OCI-M2 (cell line): ENCODE measurements around the gene SOS1.
"Not testable (repeated sequence)": the region's sequence is repeated elsewhere in the genome, so short reads cannot be mapped to it uniquely, and the experiment has no call there.

Experiments used
- DNase-seq: peaks from one replicate; lab custom pipeline; 2025; ENCODE audit not compliant: unreplicated experiment; lab: John Stamatoyannopoulos, UW

The SOS1 gene

DNA sequence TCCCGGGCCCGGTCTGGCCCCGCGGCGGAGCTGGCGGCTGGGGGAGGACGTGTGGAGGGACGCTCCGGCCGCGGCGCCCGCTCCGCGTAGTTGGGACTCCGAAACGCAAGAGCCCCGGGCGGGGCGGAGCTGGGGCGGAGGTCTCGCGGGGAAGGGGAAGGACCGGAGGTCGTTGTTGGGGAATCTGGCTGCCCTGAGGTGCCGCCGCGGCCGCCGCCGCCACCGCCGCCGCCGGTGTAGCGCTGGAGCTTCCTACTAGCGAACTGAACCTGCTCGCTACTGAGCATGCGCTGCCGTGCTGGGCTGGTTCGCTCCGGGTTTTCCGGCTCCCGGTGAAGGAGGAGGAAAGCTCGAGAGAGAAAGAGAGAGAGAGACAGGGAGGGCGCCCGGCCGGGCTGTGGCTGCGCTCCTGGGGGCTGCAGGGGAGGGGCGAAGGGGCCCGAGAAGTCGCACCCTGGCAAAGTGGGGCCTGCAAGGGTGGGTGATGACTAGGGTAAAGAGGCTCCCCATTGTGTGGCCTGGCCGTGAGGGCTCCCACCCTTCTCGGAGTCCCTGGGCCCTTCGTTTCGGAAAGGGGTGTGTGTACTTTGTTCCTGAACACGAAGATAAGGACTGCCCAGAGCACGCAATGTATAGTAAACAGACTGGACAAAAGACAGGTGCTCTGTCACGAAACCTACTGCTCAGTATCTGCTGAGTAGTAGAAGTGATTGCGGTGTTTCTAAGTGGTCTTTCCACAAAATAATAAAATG, at the start of gene SOS1:
TSS of gene SOS1 (minus strand) at position 281 of the 752 bp plus-strand sequence. CDS start 629 bp downstream, outside the sequence.
- peak; percentile 68 for DNase-seq

- no peak for DNase-seq
These were observed 43.2 kb upstream of the SOS1 start for GRCh38 chr2:39164089-39164488.

DNA sequence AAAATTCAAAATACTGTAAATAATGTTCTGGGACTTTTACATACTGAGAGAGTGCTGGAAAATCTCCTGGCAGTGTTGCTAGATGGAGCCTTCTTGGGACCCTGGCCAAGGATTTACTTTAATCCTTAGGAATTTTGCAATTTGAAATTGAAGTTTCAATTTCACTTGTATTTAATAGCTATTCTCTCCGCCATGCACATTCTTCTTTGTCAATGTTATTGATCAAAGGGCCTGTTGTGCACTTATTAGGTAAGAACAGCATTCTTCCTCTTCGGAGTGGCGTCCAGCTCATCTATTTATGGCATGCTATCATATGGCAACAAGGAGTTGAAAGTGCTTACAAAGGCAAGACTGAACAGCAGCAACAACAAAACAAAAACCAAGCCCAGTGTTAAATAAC, 40.1 kb upstream of the SOS1 start:
- no peak for DNase-seq

- DNase-seq: no peak
These were observed 38.4 kb upstream of the SOS1 start for GRCh38 chr2:39159283-39159682.

DNA sequence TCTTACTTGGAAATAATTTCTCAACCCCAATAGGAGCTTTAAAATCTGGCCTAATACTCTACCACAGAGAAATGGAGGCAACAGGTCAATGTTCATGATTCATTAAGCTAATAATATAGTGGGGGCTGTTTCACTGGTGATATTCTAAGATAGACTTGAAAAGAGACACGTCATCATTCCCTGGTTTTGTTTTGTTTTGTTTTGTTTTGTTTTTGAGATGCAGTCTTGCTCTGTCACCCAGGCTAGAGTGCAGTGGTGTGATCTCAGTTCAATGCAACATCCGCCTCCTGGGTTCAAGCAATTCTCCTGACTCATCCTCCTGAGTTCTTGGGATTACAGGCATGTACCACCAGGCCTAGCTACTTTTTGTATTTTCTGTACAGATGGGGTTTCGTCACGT, 37.5 kb upstream of the SOS1 start:
- DNase-seq: no peak

GRCh38 chr2:39156846-39157245, 36.0 kb upstream of the SOS1 start:
- no peak for DNase-seq

- DNase-seq: no peak
These were observed 35.3 kb upstream of the SOS1 start for GRCh38 chr2:39156107-39156506.

- DNase-seq: not testable (repeated sequence)
These were observed 34.7 kb upstream of the SOS1 start for GRCh38 chr2:39155573-39155972.

GRCh38 chr2:39154944-39155343, 34.1 kb upstream of the SOS1 start:
- no peak for DNase-seq

- DNase-seq: no peak
These were observed 32.5 kb upstream of the SOS1 start for GRCh38 chr2:39153312-39153711.

GRCh38 chr2:39152504-39152903, 31.7 kb upstream of the SOS1 start:
- DNase-seq: no peak

DNA sequence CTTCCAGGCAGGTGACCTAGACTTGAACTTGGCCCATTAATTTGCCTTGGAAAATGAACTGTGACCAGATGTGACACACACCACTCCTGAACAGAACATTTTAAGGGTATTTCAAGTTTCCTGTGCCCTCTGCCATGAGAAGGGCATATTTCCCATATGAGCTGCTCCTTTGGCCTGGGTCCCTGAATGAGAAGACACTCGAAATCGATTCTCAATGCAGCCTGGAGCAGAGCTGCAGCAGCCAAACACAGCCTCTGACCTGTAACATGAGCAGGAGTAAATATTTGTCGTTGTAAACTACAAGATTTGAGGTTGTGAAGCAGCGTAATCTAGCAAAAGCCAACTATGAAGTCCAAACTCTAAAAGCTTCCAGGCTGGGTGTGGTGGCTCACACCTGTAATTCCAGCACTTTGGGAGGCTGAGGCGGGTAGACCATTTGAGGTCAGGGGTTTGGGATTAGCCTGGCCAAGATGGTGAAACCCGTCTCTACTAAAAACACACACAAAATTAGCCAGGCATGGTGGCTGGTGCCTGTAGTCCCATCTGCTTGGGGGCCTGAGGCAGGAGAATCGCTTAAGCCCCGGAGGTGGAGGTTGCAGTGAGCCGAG, 30.1 kb upstream of the SOS1 start:
- no peak for DNase-seq

- no peak for DNase-seq
These were observed 29.3 kb upstream of the SOS1 start for GRCh38 chr2:39150102-39150562.

DNA sequence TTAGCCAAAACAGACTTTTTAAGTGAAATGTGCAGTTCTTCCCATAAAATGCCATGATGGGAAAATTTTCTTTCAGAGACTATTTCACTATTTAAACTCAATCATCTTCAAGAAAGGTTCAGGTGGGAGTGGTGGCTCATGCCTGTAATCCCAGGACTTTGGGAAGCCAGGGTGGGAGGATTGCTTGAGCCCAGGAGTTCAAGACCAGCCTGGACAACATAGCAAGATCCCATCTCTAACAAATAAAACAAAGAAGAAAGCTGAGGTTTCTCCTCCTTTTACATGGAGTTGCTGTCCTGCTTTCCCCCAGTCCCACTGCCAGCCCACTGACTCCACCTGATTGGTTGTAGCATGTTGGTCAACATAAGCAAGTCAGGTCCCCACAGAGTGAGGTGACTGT, 25.8 kb upstream of the SOS1 start:
- DNase-seq: no peak

- no peak for DNase-seq
These were observed 25.1 kb upstream of the SOS1 start for GRCh38 chr2:39145906-39146421.

- DNase-seq: no peak
These were observed 23.6 kb upstream of the SOS1 start for GRCh38 chr2:39144416-39144815.

DNA sequence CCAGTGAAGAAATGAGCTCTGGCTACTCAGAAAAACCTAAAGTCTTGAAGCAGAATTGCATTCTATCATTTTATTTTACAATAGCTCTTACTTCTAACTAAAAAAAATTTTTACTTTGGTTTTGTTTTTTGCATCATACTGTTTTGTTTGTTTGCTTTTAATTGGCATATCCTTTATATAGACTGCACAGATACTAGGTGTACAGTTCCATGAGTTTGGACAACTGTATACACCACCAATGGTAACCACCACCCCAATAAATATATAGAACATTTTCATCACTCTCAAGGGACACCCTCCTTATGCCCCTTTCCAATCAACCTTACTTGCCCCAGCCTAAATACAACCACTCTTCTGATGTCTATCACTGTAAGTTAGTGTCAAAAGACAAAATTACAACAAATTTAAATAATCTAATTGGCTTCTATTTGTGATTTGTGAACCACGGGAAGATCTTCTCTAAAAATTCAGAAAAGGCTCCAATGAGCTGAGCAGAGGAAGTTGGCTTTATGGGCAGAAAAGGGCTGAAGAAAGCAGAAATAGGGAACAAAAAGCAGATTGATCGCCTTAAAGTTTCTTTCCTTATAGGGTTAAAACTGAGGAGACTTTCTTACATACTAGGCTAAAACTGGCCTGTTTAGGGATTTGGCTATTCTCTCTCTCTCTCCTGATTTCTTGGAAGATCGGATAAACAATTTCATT, 22.2 kb upstream of the SOS1 start:
- no peak for DNase-seq

GRCh38 chr2:39141334-39142271, 20.8 kb upstream of the SOS1 start:
- DNase-seq: no peak

DNA sequence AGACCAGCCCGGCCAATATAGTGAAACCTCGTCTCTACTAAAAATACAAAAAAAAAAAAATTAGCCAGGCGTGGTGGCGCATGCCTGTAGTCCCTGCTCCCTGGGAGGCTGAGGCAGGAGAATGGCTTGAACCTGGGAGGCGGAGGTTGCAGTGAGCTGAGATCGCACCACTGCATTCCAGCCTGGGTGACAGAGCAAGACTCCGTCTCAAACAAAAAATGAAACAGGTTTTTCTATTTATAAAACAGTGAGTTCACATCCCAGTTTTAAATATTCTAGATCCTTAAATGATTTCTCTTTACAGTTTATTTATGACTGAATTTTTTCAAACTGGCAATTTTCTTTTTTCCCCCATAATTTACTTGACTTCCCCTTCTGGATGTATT, 20.1 kb upstream of the SOS1 start:
- DNase-seq: not testable (repeated sequence)

- DNase-seq: no peak
These were observed 19.5 kb upstream of the SOS1 start for GRCh38 chr2:39140322-39140847.
